CD4-positive, alpha-beta T cell treated with Interleukin-6 at 100 ng/mL for 8 hours (primary cell): ENCODE data around the gene ASTN2.

Source experiments
- DNase-seq: peaks from one replicate; pipeline ENCODE4 v3.0.0-alpha.2; 2020; ENCODE audit warnings: mixed read lengths, low spot score

The ASTN2 gene

DNA sequence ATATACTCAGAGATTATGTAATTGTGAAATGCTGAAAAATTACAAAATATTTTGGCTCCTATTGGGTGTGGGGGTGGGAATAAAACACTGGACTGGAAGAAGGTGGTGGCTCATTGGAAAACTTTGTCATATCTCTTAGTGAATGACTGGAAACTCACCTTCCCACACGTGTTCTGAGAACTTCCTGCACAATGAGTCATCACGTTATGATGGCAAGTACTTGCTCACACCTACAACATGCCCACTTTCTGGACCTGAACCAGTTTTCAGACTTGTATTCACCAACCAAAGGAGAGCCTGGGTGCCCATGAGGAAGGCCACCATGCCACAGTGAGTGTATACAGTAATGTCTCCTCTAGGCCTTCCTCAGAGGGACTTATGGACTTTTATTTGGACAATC lies 294.8 kb downstream of the ASTN2 start:
- DNase-seq: no peak

DNA sequence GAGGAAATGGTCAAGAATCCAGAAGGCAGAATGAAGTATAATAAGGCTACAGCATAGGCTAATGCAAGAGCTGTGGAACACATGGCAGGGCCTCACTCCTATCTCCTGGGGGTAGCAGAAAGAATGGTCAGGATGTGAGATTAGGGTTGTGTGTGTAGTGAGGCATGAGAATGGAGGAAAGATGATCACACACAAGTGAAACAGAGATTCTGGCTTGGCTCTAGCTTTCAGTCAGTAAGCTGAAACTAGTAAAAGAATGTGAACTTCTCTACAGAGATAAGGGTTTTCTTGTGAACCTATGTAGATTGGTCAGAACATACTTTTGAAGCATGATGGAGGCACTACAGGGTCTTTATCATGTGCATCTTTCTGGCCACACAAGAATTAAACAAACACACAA lies 298.8 kb downstream of the ASTN2 start:
- no peak for DNase-seq

DNA sequence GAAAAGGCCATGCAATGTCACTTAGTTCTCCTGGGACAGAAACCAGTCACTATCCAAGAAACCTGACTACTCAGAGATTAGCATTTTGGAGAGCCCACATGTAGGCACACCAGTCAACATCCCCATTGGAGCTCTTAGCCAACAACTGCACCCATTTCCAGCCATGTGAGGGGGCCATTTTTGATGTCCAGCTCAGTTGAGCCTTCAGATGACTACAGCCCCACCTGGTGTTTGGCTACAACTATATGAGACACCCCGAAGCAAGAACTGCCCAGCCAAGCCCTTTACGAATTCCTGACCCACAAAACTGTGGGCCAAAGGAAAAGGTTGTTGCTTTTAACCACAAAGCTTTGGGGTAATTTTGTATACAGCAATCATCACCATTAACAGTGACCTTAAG lies 300.1 kb downstream of the ASTN2 start:
- no peak for DNase-seq

DNA sequence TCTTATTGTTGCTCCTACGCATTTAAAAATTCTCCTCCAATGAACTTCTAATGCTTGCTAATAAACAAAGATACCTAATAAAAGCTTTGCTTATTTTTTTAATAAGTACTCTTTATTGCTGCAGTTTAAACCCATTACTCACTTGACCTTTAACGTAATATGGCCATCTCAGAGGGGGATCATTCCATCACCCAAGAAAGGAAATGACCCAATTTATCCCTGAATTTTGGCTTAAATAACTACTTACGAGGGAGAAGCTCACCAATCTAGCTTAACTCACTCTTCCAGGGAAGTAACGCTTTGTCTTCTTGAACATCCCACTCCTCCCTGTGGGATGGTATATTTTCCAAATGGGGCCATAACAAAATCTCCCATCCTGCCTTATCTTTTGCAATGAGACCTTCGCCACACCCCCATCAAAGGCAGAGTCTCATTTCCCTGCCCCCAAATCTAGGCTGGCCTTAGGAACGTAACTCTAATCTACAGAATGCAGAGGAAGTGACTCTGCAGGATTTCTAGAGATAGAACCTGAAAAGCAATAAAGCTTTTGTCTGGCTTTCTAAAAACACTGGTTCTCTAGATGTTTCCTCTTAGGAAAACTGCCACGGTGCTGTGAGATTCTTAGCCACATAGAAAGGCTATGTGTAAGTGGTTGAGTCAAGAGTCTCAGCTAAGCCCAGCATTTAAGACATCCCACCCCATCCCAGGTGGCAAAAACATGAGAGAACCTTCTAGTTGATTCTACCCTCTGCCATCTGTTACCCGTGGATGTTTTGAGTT lies 310.0 kb downstream of the ASTN2 start:
- DNase-seq: no peak

DNA sequence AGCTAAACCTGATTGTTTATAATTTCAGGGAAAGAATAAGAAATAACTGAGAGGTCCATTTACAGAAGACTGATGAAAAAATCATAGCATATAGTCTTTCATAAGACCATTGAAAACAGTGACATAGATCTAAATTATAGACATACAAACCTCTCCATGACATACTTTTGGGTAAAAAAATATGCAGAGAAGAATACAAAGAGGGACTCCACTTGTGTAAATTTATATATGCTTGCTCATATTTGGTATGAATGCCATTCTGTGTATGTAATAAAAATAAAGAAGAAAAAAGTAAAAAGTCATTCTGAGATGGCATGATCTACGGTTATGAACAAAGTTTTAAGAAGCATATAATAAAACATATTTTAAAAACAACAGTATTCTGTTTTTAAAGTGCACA lies 310.7 kb downstream of the ASTN2 start:
- DNase-seq: no peak

DNA sequence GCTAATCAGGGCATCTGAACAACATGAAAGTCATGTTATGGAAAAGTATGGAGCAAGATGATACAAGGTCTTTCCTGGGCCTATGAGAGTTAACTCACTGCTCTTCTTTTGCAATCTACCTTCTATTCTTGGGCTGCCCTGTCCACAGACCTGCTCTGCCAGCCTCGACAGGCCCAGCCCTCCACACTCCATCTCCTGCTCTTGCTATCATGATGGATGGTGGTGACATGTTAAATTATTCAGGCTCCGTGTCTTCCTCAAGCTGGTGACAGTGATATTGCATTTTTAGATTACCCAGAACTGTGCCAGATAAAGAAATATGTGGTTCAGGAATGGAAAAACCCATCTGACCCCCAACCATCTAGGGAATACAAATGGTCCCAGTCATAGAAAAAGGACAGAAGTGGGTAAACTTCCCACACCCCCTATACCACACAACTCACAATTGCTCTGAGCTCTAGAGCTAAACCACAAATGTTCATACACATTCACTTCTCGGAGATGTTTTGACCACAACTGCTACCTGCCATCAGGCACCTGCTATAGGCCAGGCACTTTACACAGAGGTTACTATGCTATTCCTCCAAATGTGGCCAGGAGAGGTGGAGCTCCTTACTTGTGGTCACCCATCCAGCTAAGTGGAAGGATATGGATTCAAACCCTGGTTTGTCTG lies 311.3 kb downstream of the ASTN2 start:
- DNase-seq: no peak

DNA sequence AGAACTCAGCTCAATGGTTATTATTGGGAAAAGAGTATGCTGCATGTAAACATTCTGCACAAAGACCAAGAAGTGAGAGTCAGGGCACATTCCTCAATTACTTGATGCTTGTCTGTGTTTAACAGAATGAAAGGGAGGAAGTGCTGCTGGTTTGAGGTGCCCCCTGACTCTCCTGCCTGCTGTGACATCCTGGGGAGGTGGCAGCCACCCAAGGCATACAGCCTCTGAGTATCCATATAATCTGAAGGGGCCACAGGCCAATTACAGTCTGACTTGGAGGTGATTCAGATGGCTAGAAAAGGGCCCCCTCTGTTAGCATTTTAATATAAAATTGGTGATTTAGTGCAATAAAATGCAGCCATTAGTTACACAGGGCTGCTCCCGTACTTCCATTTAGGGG lies 313.8 kb downstream of the ASTN2 start:
- no peak for DNase-seq

DNA sequence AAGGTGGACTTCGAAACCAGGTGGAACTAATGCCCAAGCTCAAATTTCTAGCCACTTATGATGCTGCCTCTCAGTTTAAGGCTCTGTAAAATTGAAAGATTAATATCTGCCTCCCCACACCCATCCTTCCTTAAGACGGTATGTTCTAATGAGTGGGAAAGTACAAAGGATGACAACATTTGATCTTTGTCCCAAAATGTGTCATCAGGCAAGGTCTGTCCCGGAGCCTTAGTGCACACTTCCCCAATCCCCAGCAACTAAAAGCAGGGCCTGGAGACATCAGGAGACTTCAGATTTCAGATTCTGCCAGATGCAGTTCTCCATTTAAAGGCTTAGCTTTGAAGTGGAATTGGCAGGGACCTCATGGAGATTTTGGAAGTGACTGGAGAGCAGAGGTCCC lies 316.5 kb downstream of the ASTN2 start:
- DNase-seq: no peak

DNA sequence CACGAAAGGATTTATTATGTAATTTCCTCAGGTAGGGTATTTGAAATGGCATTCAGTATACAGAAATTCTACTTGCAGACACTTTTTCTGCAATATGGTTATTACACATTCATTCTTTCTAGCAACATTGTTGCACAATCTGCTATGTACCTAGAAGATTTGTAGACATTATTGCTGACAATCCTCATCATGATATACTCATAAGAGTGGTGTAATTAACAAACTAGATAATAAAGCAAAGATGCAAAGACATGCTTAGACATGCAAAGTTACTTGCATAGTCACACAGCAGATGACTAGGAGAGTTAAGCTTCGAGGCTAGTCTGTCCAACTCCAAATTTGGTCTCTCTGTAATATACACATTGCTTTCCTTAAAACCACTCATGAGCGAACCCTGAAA lies 317.1 kb downstream of the ASTN2 start:
- DNase-seq: no peak

DNA sequence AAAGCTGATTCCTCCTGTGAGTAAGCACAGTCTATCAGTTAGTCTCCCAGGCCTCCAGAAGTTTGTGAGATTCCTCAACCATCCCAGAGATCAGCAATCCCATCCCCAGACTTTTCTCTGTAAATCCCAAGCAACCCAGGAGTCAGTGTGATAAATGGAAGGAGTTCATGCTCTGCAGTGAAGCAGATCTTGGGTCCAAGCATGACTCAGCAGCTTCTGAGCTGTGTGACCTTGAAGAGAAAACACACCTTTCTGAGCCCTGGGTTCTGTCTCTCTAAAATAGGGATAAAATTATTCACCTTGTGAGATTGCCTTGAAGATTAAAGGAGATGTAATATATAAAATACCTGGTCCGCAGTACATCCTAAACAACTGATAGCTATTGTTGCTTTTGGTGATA lies 318.7 kb downstream of the ASTN2 start:
- DNase-seq: no peak

DNA sequence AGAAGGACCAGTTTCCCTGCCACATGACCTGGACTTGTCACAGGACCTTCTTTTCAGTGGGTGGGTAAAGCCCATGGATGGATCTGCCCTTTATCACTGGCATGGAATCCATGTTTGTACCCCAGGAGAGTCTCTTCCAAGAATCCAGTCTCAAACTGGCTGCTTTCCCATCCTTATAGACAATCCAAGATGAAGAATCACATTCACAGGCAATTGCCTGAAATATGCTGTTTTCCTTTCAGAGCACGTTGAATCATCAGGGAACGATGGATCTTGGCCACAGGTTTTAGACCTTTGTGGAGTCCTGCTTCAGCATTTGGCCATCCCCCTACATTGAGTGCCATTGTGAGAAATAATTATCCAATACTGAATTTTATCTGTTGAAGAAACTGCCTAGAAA lies 319.8 kb downstream of the ASTN2 start:
- no peak for DNase-seq

DNA sequence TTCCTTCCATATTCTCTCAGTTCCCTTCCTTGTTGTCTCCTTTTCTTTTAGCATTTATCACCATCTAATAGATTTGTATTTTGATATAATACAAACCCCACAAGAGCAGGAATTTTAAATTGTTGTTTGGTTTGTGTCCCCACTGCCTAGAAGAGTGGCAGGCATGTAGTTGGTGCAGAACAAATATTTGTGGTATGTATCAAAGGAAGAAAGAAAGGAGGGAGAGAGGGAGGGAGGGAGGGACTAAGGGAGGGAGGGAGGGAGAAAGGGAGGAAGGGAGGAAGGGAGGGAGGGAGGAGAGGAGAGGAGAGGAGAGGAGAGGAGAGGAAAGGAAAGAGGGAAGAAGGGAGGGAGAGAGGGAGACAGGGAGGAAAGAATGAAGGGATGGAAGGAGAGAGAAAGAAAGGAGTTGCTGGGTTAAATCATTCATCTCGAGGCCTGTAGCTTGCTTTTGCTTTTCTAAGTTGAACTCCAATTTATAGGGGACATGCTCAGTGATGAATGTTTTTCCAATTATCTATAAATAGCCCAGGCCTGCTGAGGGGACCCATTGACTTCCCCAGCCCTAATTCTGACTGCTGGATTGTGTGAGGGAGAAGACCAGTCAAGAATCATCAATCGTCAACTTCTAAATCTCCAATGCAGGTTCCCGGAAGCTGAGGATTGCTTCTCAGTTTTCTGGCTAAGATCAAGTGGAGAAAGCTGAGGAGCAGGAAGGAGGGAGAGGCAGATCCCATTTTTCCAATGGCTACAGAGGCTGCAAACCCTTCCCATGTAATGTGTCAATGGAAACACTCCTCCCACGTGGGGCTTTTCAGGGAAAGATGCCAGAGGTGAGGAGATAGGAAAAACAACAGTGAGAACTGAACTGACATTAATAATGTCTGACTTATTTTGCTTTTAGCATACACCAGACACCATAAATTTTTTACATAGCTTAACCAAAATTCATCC lies 320.7 kb downstream of the ASTN2 start:
- no peak for DNase-seq

DNA sequence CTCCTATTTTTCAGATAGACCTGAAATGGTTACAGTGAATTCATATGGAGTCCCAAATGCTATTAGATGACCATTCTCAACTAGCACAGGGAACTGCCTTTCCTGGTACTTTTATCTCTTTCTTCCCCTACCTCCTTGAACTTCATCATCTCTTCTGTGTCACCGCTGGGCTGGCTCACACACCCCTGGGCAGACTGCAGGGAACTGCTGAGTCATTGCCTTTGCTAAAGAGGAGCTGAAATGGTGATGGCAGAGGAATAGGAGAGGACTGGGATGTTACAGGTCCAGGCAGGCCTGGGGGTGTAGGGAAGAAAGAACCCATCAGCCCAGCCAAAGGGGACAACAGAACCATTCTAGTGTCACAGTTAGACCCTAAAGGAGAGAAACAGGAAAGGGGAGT lies 322.3 kb downstream of the ASTN2 start:
- DNase-seq: no peak

DNA sequence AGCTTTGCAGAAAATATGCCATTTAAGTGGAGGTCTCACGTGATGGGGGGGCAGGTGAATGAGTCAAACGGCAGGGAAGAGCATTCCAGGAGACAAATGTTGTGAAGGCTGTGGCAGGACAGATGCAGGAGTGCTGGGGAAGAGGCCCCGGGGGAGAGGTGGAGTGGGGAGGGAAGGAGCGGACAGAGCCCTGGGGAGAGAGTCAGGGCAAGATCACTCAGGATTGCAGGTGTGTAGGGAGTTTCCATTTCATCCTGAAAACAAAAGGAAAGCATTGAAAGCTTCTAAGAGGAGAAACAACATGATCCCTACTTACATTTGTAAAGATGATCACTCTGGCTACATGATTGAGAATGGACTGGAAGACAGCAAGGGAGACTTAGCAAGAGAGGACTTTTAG lies 323.3 kb downstream of the ASTN2 start:
- no peak for DNase-seq

DNA sequence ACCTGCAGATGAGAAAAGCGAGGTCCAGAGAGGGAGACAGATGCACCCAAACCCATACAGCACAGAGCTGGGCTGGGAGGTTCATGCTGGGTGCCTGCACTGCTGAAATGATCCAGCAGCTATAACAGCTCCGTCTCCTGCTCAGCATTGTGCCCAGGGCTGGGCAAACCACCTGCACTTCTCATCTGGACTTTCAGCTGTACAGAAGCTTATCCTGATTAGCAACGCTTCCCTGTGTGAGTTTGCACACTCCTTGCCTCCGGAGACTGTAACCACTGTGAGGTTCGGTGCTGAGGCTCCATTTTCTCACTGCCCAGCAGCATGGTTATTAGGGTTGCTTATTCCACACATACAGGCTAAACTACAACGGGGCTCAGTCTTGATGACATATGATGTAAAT lies 326.1 kb downstream of the ASTN2 start:
- DNase-seq: no peak

DNA sequence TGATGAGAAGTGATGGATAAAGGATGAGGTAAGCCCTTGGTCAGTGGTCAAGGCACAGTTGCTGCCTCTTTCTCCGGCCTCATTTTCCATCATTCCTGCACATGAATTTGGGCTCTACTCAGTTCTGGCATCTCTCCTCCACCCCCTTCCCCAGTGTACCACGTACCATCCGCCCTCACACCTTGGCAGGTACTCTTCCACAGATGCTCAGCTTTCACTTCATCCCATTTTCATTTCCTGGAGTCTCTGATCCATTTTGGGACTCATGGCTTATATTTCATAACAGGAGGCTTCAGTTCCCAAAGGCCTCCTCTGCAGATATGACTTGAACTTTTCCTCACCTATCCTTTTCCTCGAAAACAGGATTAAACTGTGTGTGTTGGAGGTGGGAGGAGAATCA lies 326.7 kb downstream of the ASTN2 start:
- DNase-seq: no peak

DNA sequence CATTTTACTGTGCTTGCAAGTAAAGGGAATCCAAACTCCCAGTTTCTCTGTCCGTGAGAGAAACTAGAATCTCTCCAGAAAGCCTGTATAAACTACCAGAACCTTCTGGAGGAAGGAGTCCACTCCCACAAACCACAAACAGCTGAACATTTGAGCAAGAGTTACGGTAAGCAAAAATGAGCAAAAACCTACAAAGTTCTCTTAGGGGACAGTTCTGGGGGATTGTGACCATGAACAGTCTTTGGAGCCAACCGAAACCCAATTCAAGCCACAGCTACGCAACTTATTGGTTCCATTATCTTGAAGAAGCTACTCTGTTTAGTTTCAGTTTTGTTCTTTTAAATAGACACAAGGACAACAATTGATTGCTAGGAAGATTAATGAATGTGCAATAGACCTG lies 330.6 kb downstream of the ASTN2 start:
- no peak for DNase-seq

DNA sequence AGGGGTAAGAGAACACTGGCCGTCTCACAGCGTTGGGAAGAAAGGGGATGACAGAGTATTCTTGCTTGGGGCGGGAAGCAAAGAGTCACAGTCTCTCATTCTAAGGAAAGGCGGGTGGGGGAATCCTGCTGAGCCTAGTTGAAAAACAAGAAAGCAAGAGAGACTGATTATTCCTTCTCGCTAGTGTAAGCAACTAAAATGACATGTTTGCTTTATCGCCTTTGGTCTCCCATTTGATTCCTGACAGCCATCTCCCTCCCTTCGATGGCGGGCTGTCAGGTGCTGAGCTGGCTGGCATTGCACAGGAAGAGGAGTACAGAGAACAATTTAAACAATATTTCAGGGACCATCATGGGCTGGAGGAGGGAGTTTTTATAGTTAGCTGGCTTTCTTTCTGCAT lies 331.3 kb downstream of the ASTN2 start:
- DNase-seq: no peak

DNA sequence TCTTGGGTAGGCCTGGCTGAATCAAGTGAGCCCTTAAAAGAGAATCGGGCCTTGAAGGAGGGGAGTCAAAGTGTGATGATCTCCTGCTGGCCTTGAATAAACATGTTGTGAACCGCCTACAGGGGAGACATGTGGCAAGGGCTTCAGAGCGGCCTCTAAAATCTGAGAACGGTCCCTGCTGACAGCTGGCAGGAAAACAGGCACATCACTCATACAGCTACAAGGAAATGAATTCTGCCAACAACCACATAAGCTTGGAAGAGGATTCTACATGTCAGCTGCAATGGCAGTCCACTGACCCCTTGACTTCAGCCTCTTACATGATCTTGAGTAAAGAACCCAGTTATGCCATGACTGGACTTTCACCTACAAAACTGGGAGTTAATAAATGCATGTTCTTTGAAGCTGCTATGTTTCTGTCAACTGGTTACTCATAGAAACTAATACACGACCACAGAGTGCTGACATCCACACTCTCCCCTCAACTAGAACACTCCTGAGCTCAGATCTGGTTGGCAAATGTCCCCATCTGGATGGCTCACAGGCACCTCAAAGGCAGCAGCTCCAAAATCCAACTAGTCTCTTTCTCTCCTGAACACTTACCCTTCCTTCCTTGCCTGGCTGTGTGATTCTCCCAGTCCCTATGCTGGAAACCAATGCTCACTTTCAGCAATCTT lies 333.1 kb downstream of the ASTN2 start:
- DNase-seq: no peak

DNA sequence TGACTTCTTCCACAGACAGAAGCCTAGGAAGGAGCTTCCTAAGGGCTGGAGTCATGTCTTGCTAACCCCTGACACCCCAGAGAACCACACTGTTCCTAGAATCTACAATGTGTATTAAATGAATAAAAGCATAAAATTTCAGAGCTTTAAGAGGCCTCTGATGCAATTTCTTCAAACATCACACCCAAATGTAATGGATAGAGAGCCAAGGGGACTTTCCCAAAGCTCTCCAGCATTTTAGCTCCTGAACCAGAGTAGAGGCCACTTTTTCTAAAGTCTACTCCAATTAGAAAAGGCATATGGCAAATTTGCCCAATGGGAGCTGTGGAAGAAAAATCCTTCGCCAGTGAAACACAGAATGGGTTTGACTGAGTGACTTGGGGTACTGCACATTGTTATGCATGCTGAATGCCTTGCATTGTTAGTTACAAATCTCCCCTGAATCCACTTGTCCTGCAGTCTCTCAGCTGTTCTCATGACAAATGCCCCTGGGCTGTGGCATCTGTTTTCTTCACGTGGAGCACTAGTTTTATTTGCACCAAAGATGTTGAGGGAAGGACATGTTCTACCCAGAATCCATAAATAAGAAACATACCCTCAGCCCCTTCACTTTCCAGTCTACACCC lies 334.0 kb downstream of the ASTN2 start:
- DNase-seq: no peak

DNA sequence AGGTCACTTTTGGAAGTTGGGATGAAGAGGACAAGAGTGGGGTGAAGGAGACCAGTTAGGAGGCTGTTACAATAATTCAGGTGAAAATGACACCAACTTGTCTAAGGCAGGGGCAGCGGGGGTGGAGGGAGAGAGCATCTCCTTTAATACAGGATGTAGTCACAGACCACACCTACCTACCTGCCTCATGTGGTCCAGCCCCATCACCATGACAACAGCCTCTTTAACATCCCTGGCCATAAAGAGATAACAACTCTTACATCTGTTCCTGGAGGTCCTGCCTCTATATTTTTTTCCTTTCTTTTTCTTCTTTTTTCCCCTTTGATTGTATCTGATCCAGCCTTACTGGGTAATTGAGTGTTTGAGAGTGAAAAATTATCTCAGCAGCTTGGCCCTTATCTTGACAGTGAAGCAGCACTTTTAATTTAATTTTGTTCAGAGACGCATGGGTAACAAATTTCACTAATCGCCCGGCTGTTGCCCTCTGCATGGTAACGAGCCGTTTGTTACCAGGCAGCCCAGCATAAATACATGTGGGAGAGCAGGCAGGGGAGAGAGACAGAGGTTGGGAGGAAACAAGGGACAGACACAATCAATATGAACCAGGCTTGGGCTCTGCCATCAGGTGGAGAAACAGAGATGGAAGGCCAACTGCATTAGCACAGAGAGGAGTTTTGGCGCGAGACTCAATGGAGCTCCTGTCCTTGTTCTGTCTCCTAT lies 338.1 kb downstream of the ASTN2 start:
- DNase-seq: no peak
